ENCODE measurements around the gene MAD1L1. TPM values are rescaled to one million over a fixed set of nuclear protein-coding genes. Genes with fewer than 3 reads are reported as not detected.
A peak's percentile ranks its signal among the peaks of the same experiment; 100 is the strongest.

MAD1L1 gene
- total and polyA plus RNA-seq, 7 donors: 11.7 to 17.5 (median 15.6) TPM

- DNase-seq: peak in 1 of 2 donors; percentile 31
These were observed 323.3 kb downstream of the MAD1L1 start for GRCh38 chr7:1909476-1909875.

GRCh38 chr7:1908823-1909420, 323.8 kb downstream of the MAD1L1 start:
- Histone ChIP-seq H3K4me3 (no peak overlapping the region), H3K36me3 (ENCODE audit: insufficient read depth in 1 of 2, low read depth in 1 of 2) (no peaks in the 10 kb centered on the region), H3K4me1 (no peaks in the 10 kb centered on the region), H3K27me3 (ENCODE audit: insufficient read depth in 3 of 3, low read length in 2 of 3) (no peaks in the 10 kb centered on the region), H3K9me3 (no peaks in the 10 kb centered on the region), H3K27ac (no peak overlapping the region)
- intact Hi-C loops (cut with DNase I): no loop called here
- no peak for TF ChIP-seq CTCF (IDR thresholded peaks at IDR 0.05)
- no peak for ATAC-seq
- WGBS, 3 donors: 84 to 93% (median 89%) methylated on average over 24 of the region's 24 CpGs
- DNase-seq: peak in 1 of 2 donors; percentile 30

More at GRCh38 chr7:1909476-1909875, 323.3 kb downstream of the MAD1L1 start:
- Histone ChIP-seq H3K36me3 (ENCODE audit: insufficient read depth in 1 of 2, low read depth in 1 of 2) (no peaks in the 10 kb centered on the region), H3K9me3 (no peaks in the 10 kb centered on the region), H3K4me1 (no peaks in the 10 kb centered on the region), H3K27me3 (ENCODE audit: insufficient read depth in 3 of 3, low read length in 2 of 3) (no peaks in the 10 kb centered on the region), H3K4me3 (no peak overlapping the region), H3K27ac (no peak overlapping the region)
- intact Hi-C loops (cut with DNase I): no loop called here
- TF ChIP-seq CTCF (IDR thresholded peaks at IDR 0.05): no peak
- ATAC-seq: no peak
- 93 to 94% (median 94%) methylated on average over 15 of the region's 15 CpGs for WGBS, 3 donors

GRCh38 chr7:1907751-1908365, 324.9 kb downstream of the MAD1L1 start:
- intact Hi-C loops (cut with DNase I): no loop called here
- Histone ChIP-seq H3K4me3 (no peak overlapping the region), H3K27ac (no peak overlapping the region), H3K4me1 (no peaks in the 10 kb centered on the region), H3K27me3 (ENCODE audit: insufficient read depth in 3 of 3, low read length in 2 of 3) (no peaks in the 10 kb centered on the region), H3K9me3 (no peaks in the 10 kb centered on the region), H3K36me3 (ENCODE audit: insufficient read depth in 1 of 2, low read depth in 1 of 2) (no peaks in the 10 kb centered on the region)
- DNase-seq: peak in 1 of 2 donors; percentile 41
- ATAC-seq: no peak
- WGBS, 3 donors: 89 to 96% (median 95%) methylated on average over 20 to 22 of the region's 22 CpGs
- TF ChIP-seq CTCF (IDR thresholded peaks at IDR 0.05): no peak

GRCh38 chr7:1906988-1907745, 325.6 kb downstream of the MAD1L1 start:
- Histone ChIP-seq H3K9me3 (no peaks in the 10 kb centered on the region), H3K4me1 (no peaks in the 10 kb centered on the region), H3K27ac (no peak overlapping the region), H3K27me3 (ENCODE audit: insufficient read depth in 3 of 3, low read length in 2 of 3) (no peaks in the 10 kb centered on the region), H3K36me3 (ENCODE audit: insufficient read depth in 1 of 2, low read depth in 1 of 2) (no peaks in the 10 kb centered on the region), H3K4me3 (no peak overlapping the region)
- DNase-seq: no peak
- 90 to 91% (median 91%) methylated on average over 24 to 25 of the region's 25 CpGs for WGBS, 3 donors
- intact Hi-C loops (cut with DNase I): no loop called here
- no peak for ATAC-seq
- TF ChIP-seq CTCF (IDR thresholded peaks at IDR 0.05): no peak
